CD4-positive, alpha-beta T cell treated with Interleukin-4 for 4 hours (primary cell): ENCODE measurements around the gene RECQL5.
"Not testable (repeated sequence)": the region's sequence is repeated elsewhere in the genome, so short reads cannot be mapped to it uniquely, and the experiment has no call there.

Source experiments
- DNase-seq: peaks from one replicate; pipeline ENCODE4 v3.0.0-alpha.2; 2020

RECQL5 gene

DNA sequence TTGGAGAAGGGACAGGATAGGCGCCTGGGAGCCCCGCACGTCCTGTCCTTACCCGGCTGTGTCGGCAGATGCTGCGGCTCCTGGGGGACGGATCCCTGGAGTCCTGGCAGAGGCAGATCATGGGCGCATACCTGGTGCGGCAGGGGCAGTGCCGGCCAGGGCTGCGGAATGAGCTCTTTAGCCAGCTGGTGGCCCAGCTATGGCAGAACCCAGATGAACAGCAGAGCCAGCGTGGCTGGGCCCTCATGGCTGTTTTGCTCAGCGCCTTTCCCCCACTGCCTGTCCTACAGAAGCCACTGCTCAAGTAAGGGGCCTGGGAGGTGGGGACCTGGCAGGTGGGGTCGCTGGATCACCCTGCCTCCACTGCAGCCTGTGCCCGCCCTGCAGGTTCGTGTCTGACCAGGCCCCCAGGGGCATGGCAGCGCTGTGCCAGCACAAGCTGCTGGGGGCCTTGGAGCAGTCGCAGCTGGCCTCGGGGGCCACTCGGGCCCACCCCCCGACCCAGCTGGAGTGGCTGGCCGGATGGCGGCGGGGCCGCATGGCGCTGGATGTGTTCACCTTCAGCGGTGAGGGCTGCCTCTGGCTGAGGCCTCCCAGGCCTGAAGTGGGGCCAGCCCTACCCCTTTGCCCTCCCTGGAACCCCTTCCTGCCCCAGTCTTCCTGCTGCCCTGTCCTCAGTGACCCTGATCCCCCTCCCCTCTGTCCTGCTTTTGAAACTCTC is 53.9 kb downstream of the RECQL5 start:
- no peak for DNase-seq

DNA sequence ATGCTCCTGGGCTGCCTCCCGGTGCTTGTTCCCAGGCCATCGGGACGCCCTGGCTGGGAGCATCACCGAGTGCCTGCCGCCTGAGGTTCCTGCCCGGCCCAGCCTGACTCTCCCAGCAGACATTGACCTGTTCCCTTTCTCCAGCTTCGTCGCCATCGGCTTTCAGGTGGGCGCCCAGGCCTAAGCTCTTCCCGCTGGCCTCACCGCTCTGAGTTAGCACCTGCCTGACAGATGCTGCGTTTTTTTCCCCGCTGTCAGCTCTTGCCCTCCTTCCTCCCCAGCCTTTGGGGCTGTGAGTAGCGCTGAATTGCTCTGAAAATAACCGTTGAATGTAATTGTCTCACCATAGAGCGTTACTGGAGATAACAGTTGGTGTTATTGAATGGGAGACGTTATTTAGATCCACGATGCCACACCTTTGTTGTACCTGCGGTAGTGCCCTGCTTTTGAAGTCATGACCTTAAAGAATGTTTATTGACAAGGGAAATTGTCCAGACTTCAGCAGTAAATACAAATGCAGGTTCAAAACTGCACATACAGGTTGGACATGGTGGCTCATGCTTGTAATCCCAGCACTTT is 55.0 kb downstream of the RECQL5 start:
- no peak for DNase-seq

DNA sequence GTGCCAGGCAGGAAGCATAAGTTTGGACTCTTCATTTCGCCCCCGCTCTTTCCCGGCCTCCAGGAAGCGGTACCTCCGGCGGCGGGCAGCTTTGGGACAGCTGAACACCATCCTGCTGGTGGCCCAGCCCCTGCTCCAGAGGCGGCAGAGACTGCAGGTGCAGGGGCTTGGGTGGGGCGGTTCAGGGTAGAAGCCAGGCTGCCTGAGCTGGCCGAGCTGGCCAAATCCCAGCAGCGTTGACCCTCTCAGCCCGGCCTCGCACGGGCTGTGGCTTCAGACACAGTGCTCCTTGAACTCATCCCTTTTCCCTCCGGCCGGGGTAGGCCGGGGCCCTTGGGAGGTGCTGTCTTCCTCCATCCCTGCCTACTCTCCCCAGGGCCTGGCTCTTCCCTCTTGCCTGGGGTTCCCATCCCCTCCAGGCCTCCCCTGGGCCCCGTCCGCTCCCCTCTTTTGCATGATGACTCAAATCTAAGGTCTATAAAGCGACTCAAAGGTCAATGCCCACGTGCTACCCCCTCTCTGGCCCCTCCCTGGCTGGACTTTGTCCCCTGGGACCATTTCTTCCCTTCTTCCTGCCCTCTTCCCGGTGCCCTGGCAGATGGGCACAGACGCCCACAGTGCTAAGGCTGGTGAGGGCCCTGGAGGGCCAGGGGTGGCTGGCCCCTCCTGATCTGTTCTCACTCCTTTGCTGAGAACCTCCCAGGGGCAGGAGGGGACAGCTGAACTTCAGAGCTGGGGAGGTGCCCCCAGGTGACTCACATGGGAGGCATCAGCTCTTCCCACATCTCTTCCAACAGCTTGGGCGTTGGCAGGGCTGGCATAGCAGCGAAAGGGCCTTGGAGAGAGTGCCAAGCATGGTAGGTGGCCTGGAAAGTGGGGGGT is 56.6 kb downstream of the RECQL5 start:
- no peak for DNase-seq

DNA sequence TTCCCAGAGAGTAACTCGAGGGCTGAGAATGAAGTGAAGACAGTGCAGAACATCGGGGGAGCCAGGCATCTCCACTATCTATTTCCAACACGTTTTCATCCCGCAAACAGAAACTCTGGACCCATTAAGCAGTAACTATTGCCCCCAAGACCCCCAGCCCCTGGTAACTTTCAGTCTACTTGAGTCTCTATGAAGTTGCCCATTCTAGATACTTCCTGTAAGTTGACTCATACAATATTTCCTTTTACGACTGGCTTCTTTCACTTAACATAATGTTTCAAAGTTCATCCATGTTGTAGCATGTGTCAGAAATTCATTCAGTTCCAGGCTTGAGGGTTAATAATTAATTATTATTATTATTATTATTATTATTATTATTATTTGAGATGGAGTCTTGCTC is 59.9 kb downstream of the RECQL5 start:
- DNase-seq = no peak

DNA sequence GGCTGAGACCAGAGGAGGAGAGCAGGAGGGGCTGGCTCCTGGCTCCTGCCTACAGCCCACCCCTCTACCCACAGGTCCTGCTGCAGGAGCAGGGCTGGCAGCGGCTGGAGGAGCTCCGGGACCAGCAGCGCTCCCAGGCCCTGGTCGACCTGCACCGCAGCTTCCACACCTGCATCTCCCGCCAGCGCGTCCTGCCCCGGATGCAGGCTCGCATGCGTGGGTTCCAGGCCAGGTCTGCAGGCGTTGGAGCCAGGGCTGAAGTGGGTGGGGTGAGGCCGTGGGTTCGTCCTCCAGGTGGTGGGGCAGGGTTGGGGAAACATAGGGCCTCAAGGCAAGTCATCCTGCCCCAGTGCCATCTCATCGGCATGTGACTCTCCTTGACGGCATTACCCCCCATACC is 61.2 kb downstream of the RECQL5 start:
- DNase-seq = no peak

DNA sequence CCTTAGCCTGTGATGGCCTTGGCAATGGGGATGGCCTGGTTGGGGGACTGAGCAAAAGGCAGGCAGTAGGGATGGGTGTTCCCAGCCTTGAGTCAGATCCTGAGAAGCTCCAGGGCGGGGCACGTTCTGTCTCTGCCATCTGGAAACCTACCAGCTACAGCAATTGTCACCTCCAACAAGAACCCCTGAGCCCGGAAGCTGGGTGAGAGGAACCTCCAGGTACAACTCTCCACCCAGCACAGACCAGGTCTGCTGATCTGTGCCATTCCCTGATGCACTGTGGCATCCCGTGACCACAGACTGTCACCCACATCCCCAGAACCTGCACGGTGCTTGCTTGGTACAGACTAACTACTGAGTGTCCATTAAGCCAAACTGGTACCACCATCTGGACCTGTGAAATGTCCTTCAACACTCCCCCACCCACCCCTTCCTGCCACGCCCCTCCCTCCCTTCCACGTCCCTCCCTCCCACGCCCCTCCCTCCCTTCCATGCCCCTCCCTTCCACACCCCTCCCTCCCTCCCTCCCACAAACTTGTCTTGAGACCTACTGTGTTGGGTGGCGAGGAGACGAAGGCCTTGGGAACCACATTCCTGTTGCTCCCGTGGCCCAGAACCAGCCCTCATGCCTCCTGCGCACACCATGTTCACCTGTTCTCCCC is 62.8 kb downstream of the RECQL5 start:
- DNase-seq = no peak

DNA sequence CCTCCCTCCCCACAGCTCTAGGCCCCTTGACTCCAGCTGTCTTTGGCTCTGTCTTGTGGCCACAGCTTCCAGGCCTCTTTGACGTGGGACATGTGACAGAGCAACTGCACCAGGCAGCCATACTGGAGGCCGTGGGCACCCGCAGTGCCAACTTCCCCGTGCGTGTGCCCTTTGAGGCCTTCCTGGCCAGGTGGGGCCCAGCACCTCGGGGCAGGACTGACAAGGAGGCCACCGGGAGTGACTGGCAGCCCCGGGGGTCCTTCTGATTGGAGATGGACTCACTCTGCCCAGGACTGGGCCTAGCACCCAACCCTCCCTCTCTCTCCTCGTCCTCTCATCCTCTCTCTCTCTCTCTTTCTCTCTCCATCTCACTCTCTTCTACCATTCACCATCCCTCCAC is 63.8 kb downstream of the RECQL5 start:
- DNase-seq = no peak

DNA sequence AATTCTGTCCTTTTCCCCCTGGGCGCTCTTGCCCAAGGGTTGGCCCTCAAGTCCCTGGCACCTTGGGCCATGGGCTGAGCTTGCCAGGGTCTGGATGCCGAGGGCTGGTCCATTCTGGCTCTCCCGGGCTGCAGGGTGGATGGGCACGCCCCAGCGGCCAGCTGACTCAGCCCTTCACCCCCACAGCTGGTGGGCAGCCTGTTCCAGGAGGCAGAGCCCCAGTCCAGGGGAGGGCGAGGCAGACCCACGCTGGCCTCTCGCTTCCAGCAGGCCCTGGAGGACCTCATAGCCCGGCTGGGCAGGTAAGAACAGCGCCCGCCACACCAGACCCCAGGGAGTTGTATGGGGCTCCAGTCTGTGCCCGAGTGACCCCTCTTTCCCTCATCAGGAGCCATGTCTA is 64.3 kb downstream of the RECQL5 start:
- DNase-seq = no peak

DNA sequence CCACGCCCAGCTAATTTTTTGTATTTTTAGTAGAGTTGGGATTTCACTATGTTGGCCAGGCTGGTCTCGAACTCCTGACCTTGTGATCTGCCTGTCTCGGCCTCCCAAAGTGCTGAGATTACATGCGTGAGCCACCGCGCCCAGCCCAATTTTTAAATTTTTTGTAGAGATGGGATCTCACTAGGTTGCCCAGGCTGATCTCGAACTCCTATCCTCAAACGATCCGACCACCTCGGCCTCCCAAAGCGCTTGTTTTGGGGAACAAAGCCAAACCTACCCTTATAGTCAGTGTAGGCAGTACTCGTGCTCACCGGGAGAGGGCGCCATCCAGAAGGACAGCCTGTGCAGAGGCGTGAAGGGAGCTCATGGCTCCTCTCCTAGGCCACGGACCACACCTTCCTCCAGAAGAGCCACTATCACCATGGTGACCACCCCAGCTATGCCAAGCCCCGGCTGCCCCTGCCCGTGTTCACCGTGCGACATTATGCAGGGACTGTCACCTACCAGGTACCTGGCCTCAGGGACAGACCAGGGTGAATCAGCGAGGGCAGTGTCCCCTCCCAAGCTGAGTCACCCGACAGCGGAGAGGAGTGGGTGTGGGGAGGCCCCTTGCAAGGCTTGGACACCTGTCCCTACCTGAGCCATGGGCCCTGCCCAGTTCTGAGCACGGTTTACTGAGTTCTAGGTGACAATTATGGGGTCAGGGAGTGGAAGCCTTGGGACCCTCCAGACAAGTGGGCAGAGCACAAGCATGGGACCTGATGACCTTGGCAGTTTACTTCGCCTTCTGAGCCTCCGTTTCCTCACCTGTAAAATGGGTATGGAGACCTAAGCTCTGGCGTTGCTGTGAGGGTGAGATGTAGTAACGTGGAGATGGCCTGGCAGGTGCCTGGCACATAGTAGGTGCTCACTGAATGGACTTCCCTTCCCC is 65.6 kb downstream of the RECQL5 start:
- DNase-seq = peak; percentile 42

DNA sequence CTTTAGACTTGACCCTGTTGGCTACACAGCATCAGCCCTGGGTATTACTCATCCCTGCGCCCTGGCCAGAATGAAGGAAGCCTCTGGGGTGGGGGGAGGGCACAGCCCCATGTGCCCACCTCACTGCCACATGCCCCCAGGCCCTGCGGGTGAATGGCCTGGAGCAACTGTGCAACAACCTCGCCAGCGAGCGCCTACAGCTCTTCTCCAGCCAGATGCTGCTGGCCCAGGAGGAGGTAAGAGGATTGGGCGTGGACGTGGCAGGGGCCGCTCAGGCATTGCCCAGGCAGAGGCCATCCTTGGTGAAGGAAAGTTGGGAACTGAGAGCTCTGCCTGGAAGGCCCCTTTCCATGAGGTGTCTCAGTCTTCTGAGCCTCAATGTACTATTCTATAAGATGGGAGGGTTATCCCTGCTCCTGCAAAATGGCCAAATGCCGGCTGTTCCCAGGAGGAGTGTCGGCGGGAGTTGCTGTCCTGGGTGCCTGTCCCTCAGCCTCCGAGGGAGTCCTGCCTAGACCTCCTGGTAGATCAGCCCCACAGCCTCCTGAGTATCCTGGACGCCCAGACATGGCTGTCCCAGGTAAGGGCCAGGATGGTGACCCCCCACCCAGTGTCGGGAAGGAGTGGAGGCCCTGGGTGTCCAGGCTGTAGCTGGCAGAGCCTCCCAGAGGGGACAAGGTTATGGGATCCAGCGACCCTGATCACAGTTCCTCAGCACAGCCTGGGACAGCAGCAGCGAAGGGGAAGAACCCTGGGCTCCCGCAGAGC is 70.5 kb downstream of the RECQL5 start:
- DNase-seq = no peak

DNA sequence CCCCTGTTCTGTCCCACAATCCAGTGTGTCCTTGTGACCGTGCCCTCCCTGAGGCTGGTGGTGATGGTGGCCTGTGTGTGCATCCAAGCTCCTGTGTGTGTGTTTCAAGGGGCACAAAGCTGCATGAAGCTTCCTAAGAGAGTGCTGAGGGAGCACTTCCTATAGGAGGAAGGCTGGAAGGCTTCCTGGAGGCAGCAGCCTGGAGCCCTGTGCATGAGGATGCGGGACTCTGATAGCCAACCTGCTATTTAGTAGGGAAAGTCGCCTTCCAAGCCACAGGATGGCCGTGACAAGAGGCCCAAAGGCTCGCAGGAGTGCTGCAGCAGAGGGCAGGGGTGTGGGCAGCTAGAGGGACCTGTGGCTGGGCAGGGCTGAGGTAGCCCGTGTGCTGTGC is 71.0 kb downstream of the RECQL5 start:
- DNase-seq = no peak

DNA sequence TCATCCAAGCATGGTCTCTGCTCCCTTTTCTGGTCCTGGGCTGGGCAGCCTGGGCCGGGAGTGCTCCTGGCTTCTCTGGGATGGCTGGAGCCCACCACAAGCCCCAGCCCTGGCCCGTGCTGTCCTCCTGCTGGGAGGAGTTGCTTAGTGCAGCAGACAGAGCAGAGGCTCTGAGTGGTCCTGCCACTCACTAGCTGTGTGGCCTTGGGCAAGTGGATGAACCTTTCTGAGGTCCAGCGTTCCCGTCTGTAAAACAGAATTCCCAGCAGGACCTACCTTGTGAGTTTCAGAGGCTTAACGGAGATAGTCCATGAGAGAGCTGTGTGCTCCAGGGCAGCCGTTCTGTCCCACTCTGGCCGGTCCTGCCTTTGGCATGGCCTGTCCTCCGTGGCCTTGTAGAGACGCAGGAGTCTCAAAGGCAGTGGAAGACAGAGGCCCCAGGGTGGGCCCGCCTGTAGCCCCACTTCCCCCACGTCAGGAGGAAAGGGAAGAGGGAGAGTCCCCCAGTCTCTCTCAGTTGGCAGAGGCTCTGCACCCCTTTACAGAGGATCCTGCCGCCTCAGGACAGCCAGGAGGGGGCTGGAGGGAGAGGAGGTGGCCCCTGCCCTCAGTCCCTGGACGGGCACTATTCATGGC is 71.6 kb downstream of the RECQL5 start:
- no peak for DNase-seq

DNA sequence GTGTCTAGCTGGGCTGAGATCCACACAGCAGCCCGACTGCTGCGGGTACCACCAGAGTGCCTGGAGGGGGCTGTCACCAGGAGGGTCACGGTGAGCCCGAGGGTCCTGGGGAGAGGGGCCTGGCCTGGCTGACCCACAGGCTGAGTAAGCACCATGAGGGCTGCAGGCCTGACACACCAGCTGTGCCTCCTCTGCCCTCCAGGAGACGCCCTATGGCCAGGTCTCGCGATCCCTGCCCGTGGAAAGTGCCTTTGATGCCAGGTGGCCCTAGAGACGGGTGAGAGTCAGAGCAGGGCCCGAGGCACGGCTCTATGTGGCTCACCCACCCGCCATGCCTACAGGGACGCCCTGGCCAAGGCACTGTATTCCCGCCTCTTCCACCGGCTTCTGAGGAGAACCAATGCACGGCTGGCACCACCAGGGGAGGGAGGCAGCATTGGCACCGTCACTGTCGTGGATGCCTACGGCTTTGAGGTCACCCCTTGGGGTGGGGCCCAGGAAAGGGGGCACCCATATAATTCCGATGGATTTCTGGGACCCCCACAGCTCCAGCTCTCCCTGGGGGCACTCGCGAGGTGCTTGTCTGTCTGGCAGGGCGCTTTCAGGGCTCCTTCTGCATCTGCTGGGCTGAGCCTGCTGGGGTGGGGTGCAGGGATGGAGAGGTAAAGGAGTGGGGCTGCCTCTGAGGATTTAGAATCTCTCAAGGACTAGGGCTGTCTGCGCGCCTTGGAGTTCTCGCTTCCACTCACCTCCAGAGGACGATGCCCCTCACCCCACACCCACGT is 72.3 kb downstream of the RECQL5 start:
- no peak for DNase-seq

DNA sequence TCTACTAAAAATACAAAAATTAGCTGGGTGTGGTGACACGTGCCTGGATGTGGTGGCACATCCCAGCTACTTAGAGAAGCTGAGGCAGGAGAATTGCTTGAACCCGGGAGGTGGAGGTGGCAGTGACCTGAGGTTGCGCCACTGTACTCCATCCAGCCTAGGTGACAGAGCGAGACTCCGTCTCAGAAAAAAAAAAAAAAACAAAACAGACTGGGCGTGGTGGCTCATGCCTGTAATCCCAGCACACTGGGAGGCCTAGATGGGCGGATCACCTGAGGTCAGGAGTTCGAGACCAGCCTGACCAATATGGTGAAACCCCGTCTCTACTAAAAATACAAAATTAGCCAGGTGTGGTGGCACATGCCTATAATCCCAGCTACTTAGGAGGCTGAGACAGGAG is 73.5 kb downstream of the RECQL5 start:
- DNase-seq = not testable (repeated sequence)

DNA sequence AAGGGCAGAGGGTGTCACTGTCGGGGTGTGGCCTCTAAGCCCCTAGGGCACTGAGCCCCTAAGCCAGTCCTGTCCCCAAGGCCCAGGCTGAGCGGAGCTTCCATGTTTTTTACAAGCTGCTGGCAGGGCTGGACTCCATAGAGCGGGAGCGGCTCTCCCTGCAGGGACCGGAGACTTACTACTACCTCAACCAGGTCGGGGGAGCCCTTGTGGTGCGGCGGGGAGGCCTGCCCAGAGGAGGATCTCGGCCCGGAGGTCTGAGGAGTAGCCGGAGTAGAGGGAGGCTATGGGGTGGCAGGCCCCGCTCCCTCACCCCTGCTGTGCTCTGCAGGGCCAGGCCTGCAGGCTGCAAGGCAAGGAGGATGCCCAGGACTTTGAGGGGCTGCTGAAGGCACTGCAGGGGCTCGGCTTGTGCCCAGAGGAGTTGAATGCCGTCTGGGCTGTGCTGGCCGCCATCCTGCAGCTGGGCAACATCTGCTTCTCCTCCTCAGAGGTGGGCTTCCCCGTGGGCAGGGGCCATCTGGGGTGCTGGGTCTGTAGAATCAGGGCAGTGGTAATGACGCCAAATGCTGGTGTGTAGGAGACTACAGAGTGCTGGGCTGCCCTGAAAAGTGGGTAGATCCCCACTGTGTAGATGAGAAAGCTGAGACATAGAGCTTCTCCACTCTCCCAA is 74.5 kb downstream of the RECQL5 start:
- DNase-seq = no peak

DNA sequence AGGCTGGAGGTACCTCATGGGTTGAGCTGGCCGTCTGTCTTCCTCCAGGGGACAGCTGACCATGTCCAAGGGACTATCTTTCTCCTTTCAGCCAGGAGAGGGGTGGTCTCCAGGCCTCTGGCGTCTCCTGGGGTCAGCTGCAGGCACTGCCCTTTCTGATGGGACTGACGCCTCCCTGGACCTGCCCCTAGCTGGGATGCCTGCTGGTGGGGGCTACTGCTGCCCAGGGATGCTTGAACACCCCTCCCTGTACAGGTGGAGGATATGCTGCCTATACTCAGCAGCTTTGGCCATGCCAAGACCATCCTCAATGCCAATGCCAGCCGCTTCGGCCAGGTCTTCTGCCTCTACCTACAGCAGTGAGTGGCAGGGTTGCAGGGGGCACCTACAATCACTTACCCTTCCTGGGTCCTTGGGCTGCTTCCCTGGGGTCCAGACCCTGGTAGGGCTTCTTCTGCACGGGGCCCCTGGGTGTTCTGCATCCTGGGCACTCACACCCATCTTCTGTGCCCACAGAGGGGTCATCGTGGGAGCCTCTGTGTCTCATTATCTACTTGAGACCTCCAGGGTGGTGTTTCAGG is 75.1 kb downstream of the RECQL5 start:
- DNase-seq = no peak

DNA sequence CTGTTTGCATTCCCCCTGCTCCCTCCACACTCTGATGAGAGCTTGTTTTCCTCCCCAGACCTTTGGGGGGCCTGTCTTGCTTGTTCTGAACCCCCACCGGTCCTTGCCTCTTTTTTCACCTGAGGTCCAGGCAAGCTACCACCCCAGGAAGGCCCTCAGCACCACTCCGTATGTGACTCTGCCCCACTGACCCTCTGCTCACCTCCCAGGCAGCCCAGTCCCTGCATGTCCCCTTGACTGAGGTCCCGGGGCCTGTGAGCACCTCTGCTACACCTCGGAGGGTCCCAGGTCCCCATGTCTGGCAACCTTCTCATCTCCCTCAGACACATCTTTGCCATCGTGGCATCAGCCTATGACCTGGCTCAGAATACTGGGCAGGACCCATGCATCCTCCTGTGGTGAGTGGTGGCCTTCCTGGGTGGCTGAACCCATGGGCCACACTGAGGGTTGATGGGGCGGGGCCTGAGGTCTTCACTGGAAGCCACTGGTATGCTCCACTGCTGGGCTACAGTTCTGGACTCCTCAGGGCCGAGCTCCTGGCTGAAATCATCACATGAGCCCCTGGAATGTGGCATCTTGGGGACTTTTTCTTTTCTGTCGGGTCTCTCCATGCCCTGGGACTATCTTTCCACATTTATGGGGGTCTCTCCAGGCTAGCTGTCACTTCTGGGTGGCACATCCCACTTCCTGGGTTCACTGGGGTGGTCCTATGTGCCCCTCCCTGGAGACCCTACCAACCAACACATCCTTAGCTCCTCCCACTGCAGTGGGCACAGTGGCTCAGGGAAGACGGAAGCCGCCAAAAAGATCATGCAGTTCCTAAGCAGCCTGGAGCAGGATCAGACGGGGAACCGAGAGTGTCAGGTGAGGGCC is 75.9 kb downstream of the RECQL5 start:
- no peak for DNase-seq

DNA sequence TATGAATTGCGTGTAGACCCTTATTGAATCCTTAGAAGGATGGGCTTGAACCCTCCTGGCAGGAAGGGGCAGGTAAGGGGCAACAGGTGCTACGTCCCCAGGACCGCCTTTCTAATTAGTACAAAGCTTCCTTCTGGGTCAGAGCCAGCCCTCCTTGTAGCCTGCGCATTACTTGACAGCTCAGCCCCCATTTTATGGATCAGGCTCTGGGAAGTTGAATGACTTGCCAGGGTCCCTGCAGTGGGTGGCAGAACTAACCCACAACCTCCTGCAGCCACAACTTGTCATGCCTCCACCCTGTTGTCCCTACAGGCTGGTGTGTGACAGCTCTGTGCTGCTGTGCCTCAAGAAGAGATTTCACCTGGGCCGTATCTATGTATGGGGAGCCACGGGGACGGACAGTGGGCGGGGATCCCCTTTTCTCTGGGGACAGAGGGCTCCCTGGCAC is 76.6 kb downstream of the RECQL5 start:
- DNase-seq = no peak
